ENCODE results near the gene EIF2S1. TPM values are rescaled to one million over a fixed set of nuclear protein-coding genes. Genes with fewer than 3 reads are reported as not detected.
"Not testable (repeated sequence)": the region's sequence is repeated elsewhere in the genome, so short reads cannot be mapped to it uniquely, and the experiment has no call there.

EIF2S1 gene
- total and polyA plus RNA-seq, 2 of the 13 experiments (the other 11 are each of a cell fraction or from before 2014, with no cell fraction given): 49.1 to 246 TPM

GRCh38 chr14:67335781-67336180 is 24.3 kb upstream of the EIF2S1 start:
- no peak overlapping the region for H3K4me2 ChIP-seq (ENCODE audit: low read depth, low read length)
- BruUV-seq (replicated peaks): no TSS peak
- DNase-seq (ENCODE audit: low spot score) (peak; percentile 56), FAIRE-seq (no peak), ATAC-seq (no peak; the same call in 2 of the 3 replicates)
- H2AFZ ChIP-seq (ENCODE audit: low read length): no peak overlapping the region
- H3K36me3 ChIP-seq (replicated peaks in 1 of 2; ENCODE audit: control insufficient read depth in 1 of 2, insufficient read depth in 2 of 2, low read length in 2 of 2): peaks cover 9 to 30% of the 10 kb centered on the region in 2 experiments
- TF ChIP-seq ZNF589 (CRISPR knock-in tag; conservative IDR thresholded peaks at IDR 0.05) (no peak), MYNN (CRISPR knock-in tag; IDR thresholded peaks at IDR 0.05; ENCODE audit: low read depth) (no peak), PBX3 (CRISPR knock-in tag; IDR thresholded peaks at IDR 0.05; ENCODE audit: borderline replicate concordance) (no peak), NR2F1 (CRISPR knock-in tag; IDR thresholded peaks at IDR 0.05) (no peak), ZNF562 (CRISPR knock-in tag; IDR thresholded peaks at IDR 0.05; ENCODE audit: borderline replicate concordance) (no peak), KDM6A (CRISPR knock-in tag; IDR thresholded peaks at IDR 0.05; ENCODE audit: low read depth) (no peak), PRMT3 (CRISPR knock-in tag; IDR thresholded peaks at IDR 0.05; ENCODE audit: borderline replicate concordance, low read depth) (no peak), ZBTB34 (CRISPR knock-in tag; IDR thresholded peaks at IDR 0.05) (no peak), STAG1 (CRISPR knock-in tag; IDR thresholded peaks at IDR 0.05) (peak; percentile 67), POLR2AphosphoS2 (IDR thresholded peaks at IDR 0.05; ENCODE audit: low read depth, low read length) (no peak)
- TF ChIP-seq, protein P1, sequence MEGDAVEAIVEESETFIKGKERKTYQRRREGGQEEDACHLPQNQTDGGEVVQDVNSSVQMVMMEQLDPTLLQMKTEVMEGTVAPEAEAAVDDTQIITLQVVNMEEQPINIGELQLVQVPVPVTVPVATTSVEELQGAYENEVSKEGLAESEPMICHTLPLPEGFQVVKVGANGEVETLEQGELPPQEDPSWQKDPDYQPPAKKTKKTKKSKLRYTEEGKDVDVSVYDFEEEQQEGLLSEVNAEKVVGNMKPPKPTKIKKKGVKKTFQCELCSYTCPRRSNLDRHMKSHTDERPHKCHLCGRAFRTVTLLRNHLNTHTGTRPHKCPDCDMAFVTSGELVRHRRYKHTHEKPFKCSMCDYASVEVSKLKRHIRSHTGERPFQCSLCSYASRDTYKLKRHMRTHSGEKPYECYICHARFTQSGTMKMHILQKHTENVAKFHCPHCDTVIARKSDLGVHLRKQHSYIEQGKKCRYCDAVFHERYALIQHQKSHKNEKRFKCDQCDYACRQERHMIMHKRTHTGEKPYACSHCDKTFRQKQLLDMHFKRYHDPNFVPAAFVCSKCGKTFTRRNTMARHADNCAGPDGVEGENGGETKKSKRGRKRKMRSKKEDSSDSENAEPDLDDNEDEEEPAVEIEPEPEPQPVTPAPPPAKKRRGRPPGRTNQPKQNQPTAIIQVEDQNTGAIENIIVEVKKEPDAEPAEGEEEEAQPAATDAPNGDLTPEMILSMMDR (CRISPR knock-in tag; IDR thresholded peaks at IDR 0.05): peak; percentile 49
- H3K4me3 ChIP-seq (replicated peaks in 1 of 3; ENCODE audit: insufficient read depth in 1 of 3, low read depth in 2 of 3, low read length in 3 of 3): no peak overlapping the region
- no peaks in the 10 kb centered on the region for H4K20me1 ChIP-seq (ENCODE audit: insufficient read depth, low read length)
- no peaks in the 10 kb centered on the region for H3K9me3 ChIP-seq (ENCODE audit: low read length)
- POLR2A ChIA-PET: no interaction called here
- WGBS (ENCODE audit: low lambda C conversion rate): 94% methylated on average over 2 of the region's 2 CpGs
- no peak overlapping the region for H3K9ac ChIP-seq (ENCODE audit: insufficient read depth, low read depth, low read length)
- in situ Hi-C loops (cut with HindIII; ENCODE audit: extremely low pct_ligation_motif_present, low pct_unique_long_range_greater_than_20kb): no loop called here
- H3K27me3 ChIP-seq (ENCODE audit: control insufficient read depth in 1 of 2, insufficient read depth in 2 of 2, low read length in 2 of 2): no peaks in the 10 kb centered on the region
- no peak overlapping the region for H3K27ac ChIP-seq (ENCODE audit: extremely low read length, insufficient read depth, low read length)
- no peaks in the 10 kb centered on the region for H3K79me2 ChIP-seq (ENCODE audit: insufficient read depth, low read length)
- intact Hi-C loops (cut with micrococcal nuclease; ENCODE audit: unreplicated experiment): loop anchor here (1.0 to 5.0 kb wide), 2 partner anchors 169 to 978 kb away; no protein-coding TSS in a partner anchor
- CTCF ChIA-PET (ENCODE audit: low intra/inter-chr PET ratio, low total read pairs): interaction anchor here (2.7 kb wide), 1 partner anchor 170 kb away, joined by 17 read pairs; no protein-coding TSS in a partner anchor
- H3K4me1 ChIP-seq (ENCODE audit: insufficient read depth, low read length): no peaks in the 10 kb centered on the region

- H2AFZ ChIP-seq (ENCODE audit: low read length); H3K79me2 ChIP-seq (ENCODE audit: insufficient read depth, low read length); CTCF ChIA-PET (ENCODE audit: low intra/inter-chr PET ratio, low total read pairs); H4K20me1 ChIP-seq (ENCODE audit: insufficient read depth, low read length); H3K4me2 ChIP-seq (ENCODE audit: low read depth, low read length); H3K4me3 ChIP-seq (replicated peaks in 1 of 3; ENCODE audit: insufficient read depth in 1 of 3, low read depth in 2 of 3, low read length in 3 of 3); DNase-seq (ENCODE audit: low spot score); H3K9me3 ChIP-seq (ENCODE audit: low read length); POLR2A ChIA-PET; H3K27me3 ChIP-seq (ENCODE audit: control insufficient read depth in 1 of 2, insufficient read depth in 2 of 2, low read length in 2 of 2); ATAC-seq; H3K4me1 ChIP-seq (ENCODE audit: insufficient read depth, low read length); BruUV-seq (replicated peaks); intact Hi-C loops (cut with micrococcal nuclease; ENCODE audit: unreplicated experiment); H3K9ac ChIP-seq (ENCODE audit: insufficient read depth, low read depth, low read length); FAIRE-seq; H3K27ac ChIP-seq (ENCODE audit: extremely low read length, insufficient read depth, low read length); in situ Hi-C loops (cut with HindIII; ENCODE audit: extremely low pct_ligation_motif_present, low pct_unique_long_range_greater_than_20kb): not testable (repeated sequence)
- 96% methylated on average over 7 of the region's 31 CpGs for WGBS (ENCODE audit: low lambda C conversion rate)
- peaks cover 11 to 28% of the 10 kb centered on the region in 2 experiments; a peak in 4 of 5 replicates for H3K36me3 ChIP-seq (replicated peaks in 1 of 2; ENCODE audit: control insufficient read depth in 1 of 2, insufficient read depth in 2 of 2, low read length in 2 of 2)
These were observed 18.9 kb upstream of the EIF2S1 start for GRCh38 chr14:67341231-67341630.
